ENCODE results near the gene ZBTB20. TPM values are rescaled to one million over a fixed set of nuclear protein-coding genes. Genes with fewer than 3 reads are reported as not detected.

Gene ZBTB20
- total RNA-seq, 1 donor from 2014 or later: 1.6 TPM

DNA sequence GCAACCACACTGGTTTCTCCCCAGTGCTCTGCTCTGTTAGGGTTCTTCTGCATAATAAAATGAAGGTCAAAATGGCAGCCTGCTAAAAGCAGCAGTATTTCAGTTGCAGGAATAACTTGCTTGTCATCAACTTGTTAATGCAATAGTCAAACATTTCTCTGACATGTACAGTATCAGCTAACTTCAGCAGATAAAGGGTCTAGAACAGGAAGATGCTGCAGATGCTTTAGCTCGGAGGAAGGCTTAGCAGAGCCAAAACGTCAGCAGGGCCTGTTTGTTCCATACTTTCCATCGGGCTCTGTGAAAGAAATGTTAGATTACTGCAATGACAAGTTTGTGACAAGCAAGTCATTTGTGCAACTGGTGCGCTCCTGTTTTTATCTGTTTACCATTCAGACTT is 561.4 kb downstream of the ZBTB20 start:
- H3K27ac Mint-ChIP-seq: no peak overlapping the region
- intact Hi-C loops (cut with micrococcal nuclease): no loop called here
- H3K27me3 Mint-ChIP-seq: no peaks in the 10 kb centered on the region
- no peaks in the 10 kb centered on the region for H3K36me3 Mint-ChIP-seq (ENCODE audit: low read depth)
- peaks cover 5% of the 10 kb centered on the region for H3K4me1 Mint-ChIP-seq
- no peaks in the 10 kb centered on the region for H3K9me3 Mint-ChIP-seq
- no peak overlapping the region for H3K4me3 Mint-ChIP-seq
- DNase-seq: no peak

DNA sequence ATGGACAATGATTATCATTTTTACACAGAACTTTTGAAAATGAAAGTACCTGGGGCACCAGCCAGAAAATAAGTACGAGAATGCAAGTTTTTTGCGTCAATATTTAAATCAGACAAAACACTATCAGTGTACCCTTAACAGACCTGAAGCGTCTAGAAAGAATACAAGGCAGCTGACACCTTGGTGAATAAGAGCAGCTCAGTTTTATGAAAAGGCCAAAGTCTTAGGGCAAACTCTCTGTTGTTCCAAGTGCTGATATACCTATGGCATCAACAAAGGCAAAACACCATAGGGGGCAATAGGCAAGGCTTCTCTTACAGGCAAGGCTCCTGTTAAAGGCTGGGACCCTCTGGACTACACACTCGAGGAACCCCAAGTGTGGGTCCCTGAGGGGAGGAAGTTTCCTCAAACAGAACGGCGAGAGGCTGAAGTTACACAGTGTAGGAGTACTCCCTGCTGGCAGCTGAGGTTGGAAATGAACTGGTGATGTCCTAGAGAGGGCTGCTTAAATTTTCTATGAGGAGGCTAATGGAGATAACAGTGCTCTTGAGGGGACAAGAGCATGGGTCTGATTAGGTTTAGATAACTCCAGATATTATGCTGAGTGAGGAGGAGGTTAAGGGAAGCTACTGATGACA is 562.2 kb downstream of the ZBTB20 start:
- Mint-ChIP-seq H3K4me1 (peaks cover 5% of the 10 kb centered on the region), H3K27me3 (no peaks in the 10 kb centered on the region), H3K27ac (no peak overlapping the region), H3K36me3 (ENCODE audit: low read depth) (no peaks in the 10 kb centered on the region), H3K4me3 (no peak overlapping the region), H3K9me3 (no peaks in the 10 kb centered on the region)
- intact Hi-C loops (cut with micrococcal nuclease): no loop called here
- no peak for DNase-seq

GRCh38 chr3:114582929-114583328 is 564.2 kb downstream of the ZBTB20 start:
- Mint-ChIP-seq H3K9me3 (no peaks in the 10 kb centered on the region), H3K27me3 (no peaks in the 10 kb centered on the region), H3K36me3 (ENCODE audit: low read depth) (no peaks in the 10 kb centered on the region), H3K4me3 (no peak overlapping the region), H3K27ac (no peak overlapping the region), H3K4me1 (peaks cover 5% of the 10 kb centered on the region)
- no peak for DNase-seq
- intact Hi-C loops (cut with micrococcal nuclease): no loop called here

GRCh38 chr3:114572364-114573062 is 574.6 kb downstream of the ZBTB20 start:
- no peaks in the 10 kb centered on the region for H3K36me3 Mint-ChIP-seq (ENCODE audit: low read depth)
- no peak overlapping the region for H3K4me3 Mint-ChIP-seq
- H3K9me3 Mint-ChIP-seq: no peaks in the 10 kb centered on the region
- intact Hi-C loops (cut with micrococcal nuclease): no loop called here
- H3K27ac Mint-ChIP-seq: no peak overlapping the region
- no peaks in the 10 kb centered on the region for H3K4me1 Mint-ChIP-seq
- no peak for DNase-seq
- no peaks in the 10 kb centered on the region for H3K27me3 Mint-ChIP-seq

- no peaks in the 10 kb centered on the region for H3K27me3 Mint-ChIP-seq
- no peaks in the 10 kb centered on the region for H3K9me3 Mint-ChIP-seq
- no peaks in the 10 kb centered on the region for H3K36me3 Mint-ChIP-seq (ENCODE audit: low read depth)
- H3K27ac Mint-ChIP-seq: no peak overlapping the region
- H3K4me3 Mint-ChIP-seq: no peak overlapping the region
- peaks cover 1% of the 10 kb centered on the region for H3K4me1 Mint-ChIP-seq
- DNase-seq: no peak
- intact Hi-C loops (cut with micrococcal nuclease): no loop called here
Observed at GRCh38 chr3:114571363-114571762, 575.7 kb downstream of the ZBTB20 start.

DNA sequence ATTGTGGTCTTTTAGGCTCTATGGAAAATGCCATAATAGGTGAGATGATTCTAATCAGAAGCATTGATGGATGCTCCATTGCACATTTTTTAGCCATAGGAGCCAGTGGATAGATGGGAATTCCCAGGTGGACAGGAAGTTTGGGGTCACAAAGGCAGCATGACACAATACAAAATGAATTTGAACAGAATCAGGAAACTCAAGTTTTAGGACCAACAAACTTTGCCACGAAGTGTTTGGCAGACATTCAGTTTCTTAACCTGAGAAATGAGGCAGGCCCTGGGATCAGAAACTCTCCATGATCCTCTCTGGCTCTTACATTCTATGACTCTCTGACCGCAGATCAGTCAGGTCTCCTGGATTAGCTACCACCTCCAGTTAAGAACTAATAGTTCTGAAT is 577.9 kb downstream of the ZBTB20 start:
- peaks cover 5% of the 10 kb centered on the region for H3K4me1 Mint-ChIP-seq
- H3K9me3 Mint-ChIP-seq: no peaks in the 10 kb centered on the region
- no peak overlapping the region for H3K27ac Mint-ChIP-seq
- no peak overlapping the region for H3K4me3 Mint-ChIP-seq
- no peak for DNase-seq
- H3K27me3 Mint-ChIP-seq: no peaks in the 10 kb centered on the region
- no peaks in the 10 kb centered on the region for H3K36me3 Mint-ChIP-seq (ENCODE audit: low read depth)
- intact Hi-C loops (cut with micrococcal nuclease): no loop called here

DNA sequence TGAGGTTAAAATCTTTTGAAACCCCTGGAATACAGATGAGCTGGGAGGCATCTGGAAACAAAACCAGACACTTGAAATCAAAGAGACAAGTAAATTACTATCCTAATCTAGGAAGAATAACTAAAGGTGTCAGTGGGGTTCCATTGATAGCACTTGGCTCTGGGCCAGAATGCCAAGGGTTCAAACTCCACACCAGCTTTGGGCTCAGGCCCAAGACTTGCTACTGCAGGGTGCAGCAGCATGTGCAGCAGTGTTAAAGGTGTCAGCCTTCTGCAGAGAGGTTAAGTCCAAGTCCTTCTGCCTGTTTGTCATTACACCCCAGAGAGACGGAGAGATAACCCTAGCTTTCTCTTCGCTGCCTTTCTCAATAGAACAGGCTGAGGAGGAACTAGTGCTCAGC is 579.3 kb downstream of the ZBTB20 start:
- Mint-ChIP-seq H3K27ac (no peak overlapping the region), H3K4me1 (peaks cover 5% of the 10 kb centered on the region)
- intact Hi-C loops (cut with micrococcal nuclease): no loop called here

GRCh38 chr3:114566767-114567166 is 580.3 kb downstream of the ZBTB20 start:
- Mint-ChIP-seq H3K27me3 (no peaks in the 10 kb centered on the region), H3K36me3 (ENCODE audit: low read depth) (no peaks in the 10 kb centered on the region), H3K4me1 (peaks cover 5% of the 10 kb centered on the region), H3K27ac (no peak overlapping the region), H3K9me3 (peaks cover 4% of the 10 kb centered on the region), H3K4me3 (no peak overlapping the region)
- no peak for DNase-seq
- intact Hi-C loops (cut with micrococcal nuclease): no loop called here

More for the DNA sequence above, 579.3 kb downstream of the ZBTB20 start:
- Mint-ChIP-seq H3K4me3 (no peak overlapping the region), H3K36me3 (ENCODE audit: low read depth) (no peaks in the 10 kb centered on the region), H3K9me3 (peaks cover 4% of the 10 kb centered on the region), H3K27me3 (no peaks in the 10 kb centered on the region)
- DNase-seq: no peak

DNA sequence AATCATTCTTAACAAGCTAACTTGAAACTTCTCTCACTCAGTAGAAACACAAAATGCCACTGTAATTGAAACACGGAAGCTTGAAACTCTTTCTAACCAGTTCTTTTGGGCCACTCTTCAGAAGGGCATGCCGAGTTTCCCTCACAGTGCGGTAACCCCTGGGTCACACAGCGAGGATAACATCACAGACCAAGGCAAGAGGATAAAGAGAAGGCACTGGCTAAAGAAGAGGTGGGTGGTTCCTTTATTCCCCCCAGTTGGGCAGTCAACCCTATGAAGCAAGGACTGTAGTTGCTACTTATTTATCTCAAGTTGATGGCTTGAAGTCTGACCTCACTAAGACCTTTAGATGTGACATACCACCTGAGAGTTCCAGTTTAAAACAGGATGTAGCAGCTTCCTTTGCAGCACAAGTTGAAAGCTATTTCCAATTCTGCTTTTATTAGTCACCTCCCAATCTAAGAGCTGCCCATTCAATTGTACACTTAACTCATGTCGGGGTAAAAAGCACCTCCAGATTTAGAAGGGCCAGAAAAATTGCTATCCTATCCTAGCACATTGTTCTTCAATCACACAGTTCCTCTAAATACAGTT is 580.8 kb downstream of the ZBTB20 start:
- H3K4me1 Mint-ChIP-seq: peaks cover 5% of the 10 kb centered on the region
- no peak for DNase-seq
- peaks cover 4% of the 10 kb centered on the region for H3K9me3 Mint-ChIP-seq
- H3K4me3 Mint-ChIP-seq: no peak overlapping the region
- no peak overlapping the region for H3K27ac Mint-ChIP-seq
- intact Hi-C loops (cut with micrococcal nuclease): no loop called here
- H3K27me3 Mint-ChIP-seq: no peaks in the 10 kb centered on the region
- no peaks in the 10 kb centered on the region for H3K36me3 Mint-ChIP-seq (ENCODE audit: low read depth)

- H3K9me3 Mint-ChIP-seq: peaks cover 4% of the 10 kb centered on the region
- no peaks in the 10 kb centered on the region for H3K36me3 Mint-ChIP-seq (ENCODE audit: low read depth)
- no peak overlapping the region for H3K27ac Mint-ChIP-seq
- intact Hi-C loops (cut with micrococcal nuclease): no loop called here
- peaks cover 5% of the 10 kb centered on the region for H3K4me1 Mint-ChIP-seq
- no peaks in the 10 kb centered on the region for H3K27me3 Mint-ChIP-seq
- no peak for DNase-seq
- H3K4me3 Mint-ChIP-seq: no peak overlapping the region
Observed at GRCh38 chr3:114565216-114565615, 581.9 kb downstream of the ZBTB20 start.

- Mint-ChIP-seq H3K4me3 (no peak overlapping the region), H3K27ac (no peak overlapping the region), H3K4me1 (peaks cover 5% of the 10 kb centered on the region), H3K27me3 (no peaks in the 10 kb centered on the region), H3K36me3 (ENCODE audit: low read depth) (no peaks in the 10 kb centered on the region), H3K9me3 (peaks cover 4% of the 10 kb centered on the region)
- intact Hi-C loops (cut with micrococcal nuclease): no loop called here
- no peak for DNase-seq
Observed at GRCh38 chr3:114563720-114564119, 583.4 kb downstream of the ZBTB20 start.

- H3K36me3 Mint-ChIP-seq (ENCODE audit: low read depth): no peaks in the 10 kb centered on the region
- H3K27me3 Mint-ChIP-seq: no peaks in the 10 kb centered on the region
- H3K27ac Mint-ChIP-seq: no peak overlapping the region
- H3K4me1 Mint-ChIP-seq: peaks cover 5% of the 10 kb centered on the region
- intact Hi-C loops (cut with micrococcal nuclease): no loop called here
- no peak overlapping the region for H3K4me3 Mint-ChIP-seq
- peaks cover 4% of the 10 kb centered on the region for H3K9me3 Mint-ChIP-seq
- no peak for DNase-seq
Observed at GRCh38 chr3:114562557-114562956, 584.5 kb downstream of the ZBTB20 start.

DNA sequence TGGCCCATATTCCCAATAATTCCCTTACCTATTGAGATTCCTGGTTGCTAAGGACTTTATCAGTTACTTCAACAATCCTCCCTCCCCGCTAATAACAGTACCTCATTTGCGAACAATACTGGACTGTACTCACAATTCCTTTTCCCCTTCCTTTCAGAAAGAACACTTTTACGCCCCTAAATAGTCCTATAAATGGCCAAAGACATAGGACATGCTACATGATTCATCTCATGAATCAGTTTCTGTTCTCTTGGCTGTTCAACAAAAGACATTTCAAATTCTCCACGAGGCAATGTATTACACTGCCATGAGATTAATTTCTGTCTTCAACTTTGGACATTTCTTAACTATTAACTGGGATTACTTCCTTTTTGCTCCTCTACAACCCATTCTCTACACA is 588.8 kb downstream of the ZBTB20 start:
- H3K9me3 Mint-ChIP-seq: no peaks in the 10 kb centered on the region
- no peaks in the 10 kb centered on the region for H3K27me3 Mint-ChIP-seq
- no peaks in the 10 kb centered on the region for H3K36me3 Mint-ChIP-seq (ENCODE audit: low read depth)
- H3K4me3 Mint-ChIP-seq: no peak overlapping the region
- H3K27ac Mint-ChIP-seq: no peak overlapping the region
- H3K4me1 Mint-ChIP-seq: no peaks in the 10 kb centered on the region
- peak; percentile 29 for DNase-seq
- intact Hi-C loops (cut with micrococcal nuclease): no loop called here

DNA sequence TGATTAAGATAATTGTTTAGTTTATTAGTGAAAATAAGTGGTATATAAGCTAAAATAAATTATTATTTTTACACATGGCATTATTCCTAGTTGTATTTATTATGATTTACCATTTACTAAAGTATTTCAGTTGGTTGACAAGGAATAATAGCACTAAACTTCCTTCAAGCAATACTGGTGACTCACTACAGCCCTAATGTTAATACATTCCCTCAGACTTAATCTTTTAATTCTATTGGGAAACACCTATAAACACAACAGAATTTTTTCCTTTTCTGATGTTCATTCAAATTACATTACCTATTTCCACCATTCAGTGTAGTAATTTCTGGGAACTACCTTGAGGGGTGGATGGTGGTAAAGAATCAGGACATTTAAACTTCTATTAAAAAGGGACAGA is 589.3 kb downstream of the ZBTB20 start:
- no peak for DNase-seq
- H3K4me1 Mint-ChIP-seq: no peaks in the 10 kb centered on the region
- H3K4me3 Mint-ChIP-seq: no peak overlapping the region
- no peaks in the 10 kb centered on the region for H3K9me3 Mint-ChIP-seq
- no peaks in the 10 kb centered on the region for H3K27me3 Mint-ChIP-seq
- intact Hi-C loops (cut with micrococcal nuclease): no loop called here
- H3K36me3 Mint-ChIP-seq (ENCODE audit: low read depth): no peaks in the 10 kb centered on the region
- no peak overlapping the region for H3K27ac Mint-ChIP-seq
